Stimulated activated CD8-positive, alpha-beta memory T cell treated with anti-CD3 and anti-CD28 coated beads, Interleukin-15, amount 100 ng/mL, for 4 hours (primary cell): ENCODE results near the gene MRPL20.

ENCODE experiments used
- DNase-seq, 2 donors: peaks; one replicate each; pipeline ENCODE4 v3.0.0-alpha.2; 2020; ENCODE audit warnings: low read depth in 2 of 2

MRPL20 gene

GRCh38 chr1:1361233-1361981, 45.7 kb downstream of the MRPL20 start:
- DNase-seq = no peak

- no peak for DNase-seq
Measured at GRCh38 chr1:1360506-1361169, 46.5 kb downstream of the MRPL20 start.

- DNase-seq = no peak
Measured at GRCh38 chr1:1359664-1360468, 47.2 kb downstream of the MRPL20 start.

- DNase-seq = no peak
Measured at GRCh38 chr1:1359308-1359663, 47.8 kb downstream of the MRPL20 start.

- DNase-seq = no peak
Measured at GRCh38 chr1:1358433-1359271, 48.4 kb downstream of the MRPL20 start, which contains the start of gene MXRA8. MXRA8 (minus strand) TSS chr1:1358555; CDS start chr1:1358504, 51 bp downstream.

GRCh38 chr1:1357871-1358432, 49.1 kb downstream of the MRPL20 start:
- DNase-seq = no peak

GRCh38 chr1:1356796-1357401, 50.2 kb downstream of the MRPL20 start:
- DNase-seq = no peak

GRCh38 chr1:1356166-1356795, 50.8 kb downstream of the MRPL20 start:
- no peak for DNase-seq

GRCh38 chr1:1355416-1355815, 51.7 kb downstream of the MRPL20 start:
- DNase-seq = no peak

- no peak for DNase-seq
Measured at GRCh38 chr1:1354271-1355247, 52.5 kb downstream of the MRPL20 start.

GRCh38 chr1:1353389-1354151, 53.5 kb downstream of the MRPL20 start:
- no peak for DNase-seq

GRCh38 chr1:1352786-1353388, 54.2 kb downstream of the MRPL20 start:
- DNase-seq = no peak
